Thymus (tissue), 11 donors: Measurements from ENCODE around the gene CEACAM16. TPM values are rescaled to one million over a fixed set of nuclear protein-coding genes. Genes with fewer than 3 reads are reported as not detected.

ENCODE experiments used
- DNase-seq, 9 donors: peaks; one replicate each; pipeline ENCODE4 v3.0.0-alpha.2; 2013; ENCODE audit warnings: low spot score in 9 of 9, low read depth in 6 of 9, missing footprints in 1 of 9
- H3K27ac ChIP-seq, 2 donors: one replicate each; pipeline ENCODE4 v1.5.1; 2013; ENCODE audit warnings: control low read depth in 1 of 2, low read depth in 1 of 2, low read length in 1 of 2, mild to moderate bottlenecking in 1 of 2, moderate library complexity in 1 of 2
- H3K27me3 ChIP-seq, 2 donors: one replicate each; pipeline ENCODE4 v1.5.1; 2013; ENCODE audit warnings: low read length in 1 of 2; ENCODE audit not compliant: control insufficient read depth in 2 of 2, insufficient read depth in 1 of 2
- H3K36me3 ChIP-seq, 2 donors: one replicate each; pipeline ENCODE4 v1.5.1; 2013; ENCODE audit warnings: low read length in 1 of 2, mild to moderate bottlenecking in 1 of 2, moderate library complexity in 1 of 2; ENCODE audit not compliant: control insufficient read depth in 2 of 2, insufficient read depth in 2 of 2
- H3K4me1 ChIP-seq, 2 donors: one replicate each; pipeline ENCODE4 v1.5.1; 2013; ENCODE audit warnings: low read length in 2 of 2; ENCODE audit not compliant: control insufficient read depth in 2 of 2, insufficient read depth in 2 of 2
- H3K4me3 ChIP-seq, 2 donors: one replicate each; pipeline ENCODE4 v1.5.1; 2013; ENCODE audit warnings: low read length in 2 of 2, control low read depth in 1 of 2, mild to moderate bottlenecking in 1 of 2
- H3K9me3 ChIP-seq, 2 donors: one replicate each; pipeline ENCODE4 v1.5.1; 2013; ENCODE audit warnings: low read length in 1 of 2, mild to moderate bottlenecking in 1 of 2; ENCODE audit not compliant: control insufficient read depth in 2 of 2, insufficient read depth in 1 of 2
- WGBS: extraction: QIAGEN DNeasy Blood & Tissue Kit; methylation state at CpG from one replicate; pipeline ENCODE4 v1.1.7; 2013; 5-methylcytosine and 5-hydroxymethylcytosine counted together
- polyA plus RNA-seq: library from polyadenylated mRNA; stranded (reverse); fragments of 200-250 nt; gene quantifications from one replicate; pipeline ENCODE4 v1.2.3, GENCODE V29; 2013
- total RNA-seq: library from RNA; stranded (reverse); fragments of 120-200 nt; gene quantifications from one replicate; pipeline ENCODE4 v1.2.4, GENCODE V29; 2013
- donor health status: healthy.

The CEACAM16 gene
- total and polyA plus RNA-seq, 2 donors: 0.09 to 0.24 TPM

GRCh38 chr19:44749994-44750393 lies 51.0 kb downstream of the CEACAM16 start:
- H3K27me3 ChIP-seq: peaks cover 32 to 57% of the 10 kb centered on the region in 2 donors
- H3K9me3 ChIP-seq: peaks cover 0 to 6% of the 10 kb centered on the region in 2 donors
- WGBS: 90% methylated on average over 10 of the region's 10 CpGs
- H3K4me3 ChIP-seq: peak overlapping the region; percentile 36 to 61
- peaks cover 0 to 3% of the 10 kb centered on the region in 2 donors for H3K36me3 ChIP-seq
- no peak for DNase-seq
- H3K27ac ChIP-seq: peak overlapping the region in 1 of 2 donors; percentile 21
- peaks cover 33 to 61% of the 10 kb centered on the region in 2 donors for H3K4me1 ChIP-seq

DNA sequence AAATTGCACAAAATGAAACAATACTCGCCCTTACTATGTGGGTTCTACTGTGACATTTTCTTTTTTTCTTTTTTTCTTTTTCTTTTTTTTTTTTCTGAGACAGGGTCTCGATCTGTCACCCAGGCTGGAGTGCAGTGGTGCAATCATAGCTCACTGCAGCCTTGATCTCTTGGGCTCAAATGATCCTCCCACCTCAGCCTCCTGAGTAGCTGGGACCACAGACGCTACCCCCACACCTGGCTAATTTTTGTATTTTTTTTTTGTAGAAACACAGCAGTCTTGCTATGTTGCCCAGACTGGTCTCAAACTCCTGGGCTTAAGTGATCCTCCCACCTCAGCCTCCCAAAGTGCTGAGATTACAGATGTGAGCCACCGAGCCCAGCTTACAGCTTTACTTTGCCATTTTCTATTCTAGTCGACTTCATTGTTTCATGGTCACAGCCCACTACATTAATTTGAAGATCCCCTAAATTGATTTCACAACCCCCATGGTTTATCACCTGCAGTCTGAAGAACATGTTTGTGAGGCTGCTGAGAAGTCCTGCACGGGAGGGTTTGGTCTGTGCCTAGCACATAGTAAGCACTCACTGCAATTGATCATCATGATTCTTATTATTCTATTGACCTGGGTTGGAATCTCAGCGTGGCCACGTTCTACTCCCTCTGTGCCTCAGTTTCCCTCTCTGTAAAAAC lies 53.3 kb downstream of the CEACAM16 start:
- Histone ChIP-seq H3K27me3 (peaks cover 25 to 37% of the 10 kb centered on the region in 2 donors), H3K4me1 (peaks cover 32 to 68% of the 10 kb centered on the region in 2 donors), H3K36me3 (peaks cover 0 to 5% of the 10 kb centered on the region in 2 donors), H3K4me3 (peak overlapping the region in 1 of 2 donors; percentile 71), H3K9me3 (no peaks in the 10 kb centered on the region), H3K27ac (peak overlapping the region in 1 of 2 donors; percentile 15)
- no peak for DNase-seq
- 49% methylated on average over 8 of the region's 8 CpGs for WGBS

- 8% methylated on average over 18 of the region's 18 CpGs for WGBS
- peak; percentile 84 to 96 (median 87) for DNase-seq
- Histone ChIP-seq H3K36me3 (peaks cover 0 to 6% of the 10 kb centered on the region in 2 donors), H3K9me3 (no peaks in the 10 kb centered on the region), H3K4me3 (peak overlapping the region; percentile 51 to 71), H3K4me1 (peaks cover 30 to 60% of the 10 kb centered on the region in 2 donors), H3K27ac (peak overlapping the region; percentile 85 to 92), H3K27me3 (peaks cover 20 to 30% of the 10 kb centered on the region in 2 donors)
Measured at GRCh38 chr19:44752816-44753625, 54.1 kb downstream of the CEACAM16 start.

DNA sequence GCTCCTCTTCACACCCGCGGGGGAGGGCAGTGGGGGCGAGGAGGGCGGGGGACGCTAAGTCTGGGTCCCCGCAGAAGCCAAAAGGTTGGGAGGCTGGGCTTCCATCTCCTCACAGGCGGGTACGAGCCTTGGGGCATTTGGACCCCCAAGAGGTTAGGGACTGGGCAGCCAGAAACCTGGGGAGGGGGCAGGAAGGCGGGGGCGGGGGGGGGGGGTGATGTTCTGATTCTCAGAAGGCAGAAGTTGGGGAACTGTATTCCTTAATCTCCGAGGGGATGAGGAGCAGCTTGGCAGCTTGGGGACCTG lies 54.6 kb downstream of the CEACAM16 start:
- H3K4me1 ChIP-seq: peaks cover 29 to 58% of the 10 kb centered on the region in 2 donors

GRCh38 chr19:44753932-44754749 lies 55.2 kb downstream of the CEACAM16 start:
- H3K4me3 ChIP-seq: peak overlapping the region; percentile 51 to 71
- peaks cover 0 to 6% of the 10 kb centered on the region in 2 donors for H3K36me3 ChIP-seq
- WGBS: 1% methylated on average over 33 of the region's 33 CpGs
- H3K9me3 ChIP-seq: no peaks in the 10 kb centered on the region
- DNase-seq: peak in 5 of 9 donors; percentile 31 to 66 (median 39)
- peaks cover 26 to 58% of the 10 kb centered on the region in 2 donors for H3K4me1 ChIP-seq
- H3K27me3 ChIP-seq: peaks cover 9 to 24% of the 10 kb centered on the region in 2 donors
- H3K27ac ChIP-seq: peak overlapping the region; percentile 85 to 92

More for the DNA sequence above, 54.6 kb downstream of the CEACAM16 start:
- WGBS: 0% methylated on average over 11 of the region's 11 CpGs
- H3K27me3 ChIP-seq: peaks cover 15 to 27% of the 10 kb centered on the region in 2 donors
- no peaks in the 10 kb centered on the region for H3K9me3 ChIP-seq
- H3K36me3 ChIP-seq: peaks cover 0 to 6% of the 10 kb centered on the region in 2 donors
- peak overlapping the region; percentile 85 to 92 for H3K27ac ChIP-seq
- peak overlapping the region; percentile 51 to 71 for H3K4me3 ChIP-seq
- no peak for DNase-seq

GRCh38 chr19:44754750-44755080 lies 55.8 kb downstream of the CEACAM16 start:
- no peak for DNase-seq
- Histone ChIP-seq H3K4me1 (peaks cover 26 to 56% of the 10 kb centered on the region in 2 donors), H3K27ac (peak overlapping the region; percentile 81 to 85), H3K27me3 (peaks cover 3 to 18% of the 10 kb centered on the region in 2 donors), H3K4me3 (peak overlapping the region; percentile 51 to 71), H3K36me3 (peaks cover 3 to 6% of the 10 kb centered on the region in 2 donors), H3K9me3 (no peaks in the 10 kb centered on the region)
- WGBS: 44% methylated on average over 11 of the region's 11 CpGs

GRCh38 chr19:44755219-44755618 lies 56.3 kb downstream of the CEACAM16 start:
- WGBS: 92% methylated on average over 4 of the region's 4 CpGs
- H3K4me1 ChIP-seq: peaks cover 26 to 53% of the 10 kb centered on the region in 2 donors

DNA sequence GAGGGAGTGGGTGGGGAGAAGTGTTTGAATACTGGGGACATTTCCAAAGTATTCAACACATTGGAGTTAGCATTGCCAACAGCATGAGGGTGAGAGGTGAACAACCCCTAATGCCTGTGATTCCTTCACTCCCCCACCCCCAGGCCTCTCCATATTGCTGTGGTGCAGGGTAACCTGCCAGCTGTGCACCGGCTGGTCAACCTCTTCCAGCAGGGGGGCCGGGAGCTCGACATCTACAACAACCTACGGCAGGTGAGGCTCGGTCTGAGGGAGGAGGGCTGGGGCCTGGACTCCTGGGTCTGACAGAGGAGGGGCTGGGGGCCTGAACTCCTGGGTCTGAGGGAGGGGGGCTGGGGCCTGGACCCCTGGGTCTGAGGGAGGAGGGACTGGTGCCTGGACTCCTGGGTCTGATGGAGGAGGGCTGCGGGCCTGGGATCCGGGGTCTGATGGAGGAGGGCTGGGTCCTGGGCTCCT lies 57.2 kb downstream of the CEACAM16 start:
- peaks cover 0 to 9% of the 10 kb centered on the region in 2 donors for H3K27me3 ChIP-seq
- DNase-seq: no peak
- H3K36me3 ChIP-seq: peaks cover 3 to 7% of the 10 kb centered on the region in 2 donors
- peaks cover 26 to 52% of the 10 kb centered on the region in 2 donors for H3K4me1 ChIP-seq
- 96% methylated on average over 7 of the region's 7 CpGs for WGBS
- H3K9me3 ChIP-seq: no peaks in the 10 kb centered on the region
- H3K4me3 ChIP-seq: no peak overlapping the region
- no peak overlapping the region for H3K27ac ChIP-seq

More at GRCh38 chr19:44755219-44755618, 56.3 kb downstream of the CEACAM16 start:
- DNase-seq: no peak
- H3K9me3 ChIP-seq: no peaks in the 10 kb centered on the region
- H3K4me3 ChIP-seq: no peak overlapping the region
- H3K27me3 ChIP-seq: peaks cover 0 to 13% of the 10 kb centered on the region in 2 donors
- peaks cover 3 to 5% of the 10 kb centered on the region in 2 donors for H3K36me3 ChIP-seq
- H3K27ac ChIP-seq: peak overlapping the region in 1 of 2 donors; percentile 81
